AG08395 (cell line): Measurements from ENCODE around the gene RXFP4.

ENCODE experiments used
- DNase-seq: peaks from one replicate; pipeline ENCODE4 v3.0.0; 2012; ENCODE audit warnings: mixed read lengths, low spot score

Gene RXFP4

DNA sequence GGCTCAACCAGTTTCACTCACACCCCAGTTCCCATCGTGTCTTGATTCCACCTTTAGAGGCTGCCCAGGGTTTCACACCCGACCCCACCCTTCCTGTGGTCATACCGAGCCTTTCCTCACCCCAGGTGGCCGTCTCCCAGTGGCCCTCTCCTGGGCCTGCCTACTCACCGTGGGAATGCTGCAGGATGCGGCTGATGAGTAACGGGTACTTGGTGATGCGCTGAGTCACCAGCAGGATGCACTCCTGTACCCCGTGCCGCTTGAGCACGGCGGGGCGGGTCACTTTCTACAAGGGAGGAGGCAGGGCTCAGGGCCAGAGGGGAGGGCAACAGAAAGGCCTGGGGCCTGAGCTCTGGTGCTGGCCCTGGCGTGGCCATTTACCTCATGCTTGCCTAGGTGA lies 20.5 kb downstream of the RXFP4 start:
- peak; percentile 95 for DNase-seq

GRCh38 chr1:155962599-155963211 lies 21.3 kb downstream of the RXFP4 start:
- DNase-seq: no peak

DNA sequence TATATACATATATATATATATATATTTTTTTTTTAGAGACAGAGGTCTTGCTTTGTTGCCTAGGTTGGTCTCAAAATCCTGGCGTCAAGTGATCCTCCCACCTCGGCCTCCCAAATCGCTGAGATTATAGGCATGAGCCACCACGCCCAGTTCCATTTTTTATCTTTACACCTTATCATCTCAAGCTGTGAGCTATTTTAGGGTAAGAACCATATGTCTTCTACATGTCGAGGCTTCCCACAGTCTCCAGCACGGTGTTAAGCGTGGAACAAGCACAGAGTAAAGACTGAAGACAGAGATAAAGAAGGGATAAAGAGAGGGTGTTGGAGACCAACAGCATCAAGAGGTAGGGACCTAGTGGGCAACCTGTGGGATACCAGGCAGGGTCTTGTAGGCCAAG lies 22.8 kb downstream of the RXFP4 start:
- DNase-seq: no peak

DNA sequence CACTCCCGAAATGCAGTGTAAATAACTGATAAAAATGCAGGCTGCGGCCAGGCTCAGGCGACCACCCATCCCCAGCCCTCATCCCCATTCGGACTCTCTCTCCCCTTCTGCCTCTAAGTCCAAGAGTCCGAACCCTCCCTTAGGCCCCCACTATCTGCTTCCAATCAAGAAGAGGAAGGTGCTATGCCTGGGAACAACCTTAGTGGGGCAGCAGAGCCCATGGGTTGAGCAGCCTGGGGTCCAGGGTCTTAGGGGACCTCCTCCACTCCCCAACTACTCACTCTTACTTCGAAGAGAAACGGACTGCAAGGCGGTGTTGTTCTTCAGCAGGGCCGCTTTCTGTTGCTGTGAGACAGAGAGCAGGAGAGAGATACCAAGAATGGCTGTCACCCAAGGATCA lies 24.7 kb downstream of the RXFP4 start:
- DNase-seq: no peak

- no peak for DNase-seq
These were observed 25.3 kb downstream of the RXFP4 start for GRCh38 chr1:155966750-155967149.

DNA sequence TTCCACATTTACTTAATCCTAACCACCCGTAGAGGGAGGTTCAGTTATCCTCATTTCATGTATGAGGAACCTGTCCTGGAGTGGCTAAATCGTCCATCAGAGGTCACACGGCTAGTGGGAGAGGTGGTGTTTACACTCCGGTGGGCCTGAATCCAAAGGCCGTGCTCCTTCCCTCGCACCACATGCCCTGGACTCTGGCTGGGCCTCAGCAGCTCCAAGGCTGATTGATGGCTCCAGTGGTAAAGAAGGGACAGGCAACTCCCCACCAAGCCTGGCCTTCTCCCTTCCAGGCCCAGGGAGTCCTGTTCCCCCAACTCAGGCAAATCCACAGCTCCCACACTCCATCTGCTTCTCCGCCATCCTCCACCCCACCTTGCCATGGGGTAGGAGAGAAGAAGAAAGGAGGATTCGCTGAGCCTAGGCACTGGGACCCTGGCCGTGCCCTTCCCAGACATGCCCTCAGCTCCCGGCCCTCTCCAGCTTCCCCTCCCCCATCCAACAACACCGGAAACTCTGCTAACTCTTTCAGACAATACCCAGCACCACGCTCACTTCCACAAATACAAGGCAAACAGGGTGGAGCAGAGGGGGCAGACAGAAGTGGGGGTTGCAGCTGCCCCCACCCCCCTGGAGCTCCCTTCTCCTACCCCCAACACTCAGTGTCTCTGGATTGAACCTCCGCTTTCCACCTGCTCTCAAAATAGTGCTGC lies 26.1 kb downstream of the RXFP4 start:
- no peak for DNase-seq

DNA sequence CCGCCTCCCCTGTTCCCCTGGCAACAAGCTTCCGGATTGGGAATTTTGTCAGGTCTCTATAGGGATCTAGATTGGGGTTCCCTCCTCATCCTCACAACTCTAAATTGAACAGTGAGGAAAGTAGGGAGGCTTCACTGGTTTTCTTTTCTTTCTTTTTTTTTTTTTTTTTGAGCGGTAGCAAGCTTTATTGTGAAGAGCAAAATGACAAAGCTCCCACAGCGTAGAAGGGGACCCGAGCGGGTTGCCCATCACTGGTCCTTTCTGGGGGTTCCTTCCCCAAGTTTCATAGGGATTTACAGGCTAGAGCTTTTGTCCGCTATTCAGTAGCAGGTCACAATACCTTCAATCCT lies 26.6 kb downstream of the RXFP4 start:
- DNase-seq: no peak

DNA sequence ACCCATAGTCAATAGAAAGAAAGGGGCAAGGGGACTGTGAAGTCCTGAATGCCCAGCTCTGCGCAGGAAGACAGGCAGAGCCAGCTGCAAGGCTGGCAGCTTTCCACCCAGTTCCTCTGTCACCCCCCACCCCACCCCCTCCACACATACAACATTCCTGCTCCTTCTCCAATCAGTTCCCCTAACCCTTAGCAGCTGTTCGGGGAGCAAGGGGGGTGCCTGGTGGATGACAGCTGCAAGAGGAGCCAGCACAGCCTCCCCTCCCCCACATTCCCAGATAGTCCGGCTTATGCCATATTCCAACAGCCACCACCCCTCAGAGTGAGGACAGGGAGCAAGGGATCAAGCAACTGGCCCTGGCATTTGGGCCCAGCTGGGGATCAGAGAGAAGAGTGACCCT lies 27.2 kb downstream of the RXFP4 start:
- no peak for DNase-seq

DNA sequence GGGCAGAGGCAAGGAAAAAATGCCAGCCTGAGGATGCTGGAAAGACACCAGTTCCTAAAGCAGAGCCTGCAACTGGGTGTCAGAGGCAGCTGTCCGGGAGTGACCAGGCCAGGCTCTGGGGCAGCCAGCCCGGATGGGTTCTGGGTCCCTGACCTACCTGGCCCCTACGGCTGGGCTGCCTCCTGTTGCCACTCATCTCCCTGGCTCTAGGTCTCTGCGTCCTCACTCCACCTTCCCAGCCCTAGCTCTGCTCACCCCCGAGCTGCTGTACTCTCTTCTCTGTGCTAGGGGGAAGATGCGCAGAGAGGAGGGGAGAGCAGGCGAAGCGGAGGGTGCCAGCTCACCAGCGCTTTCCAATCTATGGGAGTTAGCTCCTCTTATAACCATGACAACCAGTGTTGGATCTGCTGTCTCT lies 27.9 kb downstream of the RXFP4 start:
- no peak for DNase-seq

DNA sequence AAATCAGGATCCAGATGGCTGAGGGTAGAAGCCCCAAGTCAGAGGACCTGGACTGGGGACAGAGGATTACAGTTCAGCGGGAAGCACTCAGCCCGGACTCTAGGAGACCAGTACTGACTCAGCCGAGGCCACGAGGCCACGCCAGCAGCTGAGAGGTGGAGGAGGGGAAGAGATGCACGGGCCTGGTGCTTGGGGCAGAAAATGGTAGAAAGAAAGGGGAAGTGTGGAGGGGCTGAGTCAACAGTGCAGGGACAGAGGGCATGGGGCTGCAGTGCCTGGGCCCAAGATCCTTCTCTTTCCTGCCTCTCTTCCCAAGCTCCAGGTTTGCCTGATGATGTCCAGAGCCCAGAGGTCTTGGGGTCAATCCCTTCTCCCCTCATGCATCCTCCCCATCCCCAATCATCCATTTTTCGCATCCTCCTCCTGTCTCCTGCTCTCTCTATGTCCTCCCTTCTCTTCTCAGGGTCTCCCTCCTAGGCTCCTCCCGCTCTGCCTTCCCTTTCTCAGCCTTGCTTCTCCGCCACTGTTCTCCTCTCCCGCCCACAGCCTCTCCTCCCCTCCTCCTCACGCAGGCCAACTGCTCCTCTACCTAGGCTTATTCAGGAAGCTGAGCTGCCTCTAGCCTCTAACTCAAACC lies 29.2 kb downstream of the RXFP4 start:
- peak; percentile 85 for DNase-seq

DNA sequence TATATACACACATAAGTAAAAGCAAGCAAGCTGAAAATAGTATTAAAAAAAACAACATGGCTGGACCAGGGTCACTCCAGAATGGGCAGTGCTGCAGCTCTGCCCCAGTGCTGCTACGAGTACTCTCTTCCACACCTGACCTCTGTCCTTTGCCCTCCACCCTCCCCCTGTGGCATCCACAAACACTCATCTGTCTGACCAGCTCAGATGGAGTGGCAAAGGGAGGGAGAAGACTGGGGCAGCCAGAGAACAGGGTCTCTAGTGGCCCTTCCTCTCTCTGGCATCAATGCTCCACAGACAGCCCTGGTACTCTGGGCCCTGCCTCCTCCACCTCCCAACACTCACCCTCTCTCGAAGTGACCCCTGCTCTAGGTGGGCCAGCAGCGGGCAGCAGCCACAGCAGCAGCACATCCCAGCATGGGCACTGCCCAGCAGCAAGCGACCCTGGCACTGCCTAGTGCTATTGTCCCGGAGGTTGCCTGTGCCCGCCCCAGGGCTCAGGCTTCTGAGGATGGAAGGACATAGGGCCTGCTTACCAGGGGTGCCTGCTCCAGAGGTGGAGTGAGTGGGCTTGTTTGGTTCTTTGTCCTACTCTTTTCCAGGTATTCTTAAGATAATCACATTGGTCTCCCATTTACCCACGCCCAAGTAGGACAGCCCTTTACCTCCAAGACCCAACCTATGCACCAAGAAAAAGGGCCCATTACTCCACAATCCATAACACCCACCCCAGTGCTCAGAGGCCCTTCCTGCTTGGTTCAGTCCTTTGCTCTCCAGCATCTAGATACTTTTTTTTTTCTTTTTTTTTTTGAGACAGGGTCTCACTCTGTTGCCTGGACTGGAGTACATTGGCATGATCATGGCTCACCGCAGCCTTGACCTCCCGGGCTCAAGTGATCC lies 30.7 kb downstream of the RXFP4 start:
- no peak for DNase-seq

GRCh38 chr1:155973723-155974122 lies 32.3 kb downstream of the RXFP4 start:
- no peak for DNase-seq

GRCh38 chr1:155974208-155975115 lies 33.0 kb downstream of the RXFP4 start:
- DNase-seq: no peak

GRCh38 chr1:155975375-155976061 lies 34.1 kb downstream of the RXFP4 start:
- no peak for DNase-seq

- peak; percentile 68 for DNase-seq
These were observed 34.8 kb downstream of the RXFP4 start for GRCh38 chr1:155976062-155976912.

- DNase-seq: no peak
These were observed 35.7 kb downstream of the RXFP4 start for GRCh38 chr1:155976913-155977689.

DNA sequence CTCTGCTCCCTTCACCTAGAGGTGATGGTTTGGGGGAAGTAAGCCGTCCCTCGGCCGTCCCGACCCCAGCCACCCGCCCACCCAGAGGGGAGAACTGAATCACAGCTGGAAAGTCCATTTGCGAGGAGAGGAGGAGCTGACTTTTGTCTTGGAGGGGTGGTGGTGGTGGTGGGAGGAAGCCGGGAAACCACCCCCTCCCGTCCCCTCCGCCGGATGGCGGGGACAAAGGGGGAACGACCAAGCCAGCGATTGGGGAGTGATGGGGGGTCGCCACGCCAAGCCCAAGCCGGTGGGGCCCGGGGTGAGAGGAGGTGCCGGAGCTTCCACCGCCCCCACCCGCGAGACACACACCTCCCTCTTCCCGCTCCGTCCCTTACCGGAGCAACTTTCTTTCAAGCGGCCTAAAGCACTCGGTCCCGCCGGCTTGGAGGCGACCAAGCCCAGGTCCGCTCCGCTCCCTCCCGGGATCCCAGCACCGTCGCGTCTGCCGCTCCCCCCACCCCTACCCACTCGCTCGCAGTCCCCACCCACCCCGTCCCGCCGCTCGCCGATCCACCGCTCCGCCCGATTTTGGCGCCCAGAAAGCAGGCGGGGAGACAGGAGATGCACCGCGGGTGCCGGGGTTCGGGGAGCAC lies 36.4 kb downstream of the RXFP4 start:
- DNase-seq: no peak

GRCh38 chr1:155978325-155978972 lies 37.0 kb downstream of the RXFP4 start, which contains the start of gene ARHGEF2:
Gene ARHGEF2, minus strand, starts transcription at chr1:155978547. Its CDS starts 120 bp downstream, at chr1:155978427.
- DNase-seq: peak; percentile 64
